Type B pancreatic cell (in vitro differentiated cells): ENCODE data around the gene RASSF4. TPM values are rescaled to one million over a fixed set of nuclear protein-coding genes. Genes with fewer than 3 reads are reported as not detected.
A peak's percentile ranks its signal among the peaks of the same experiment; 100 is the strongest.

Experiments
- DNase-seq: peaks from one replicate; pipeline ENCODE4 v3.0.0; 2021; ENCODE audit warnings: mixed read lengths; ENCODE audit not compliant: unreplicated experiment; ENCODE audit errors: extremely low spot score
- H3K27ac Mint-ChIP-seq: 2 replicates; pipeline ENCODE4 v1.8.0; 2021; ENCODE audit warnings: mild to moderate bottlenecking, mixed read lengths
- H3K27me3 Mint-ChIP-seq: 2 replicates; pipeline ENCODE4 v1.8.0; 2021; ENCODE audit warnings: mixed read lengths
- H3K36me3 Mint-ChIP-seq: 2 replicates; pipeline ENCODE4 v1.8.0; 2021; ENCODE audit warnings: mixed read lengths
- H3K4me1 Mint-ChIP-seq: one replicate; pipeline ENCODE4 v1.8.0; 2021; ENCODE audit warnings: mixed read lengths; ENCODE audit not compliant: unreplicated experiment
- H3K4me3 Mint-ChIP-seq: 2 replicates; pipeline ENCODE4 v1.8.0; 2021; ENCODE audit warnings: mild to moderate bottlenecking, mixed read lengths
- H3K9me3 Mint-ChIP-seq: 2 replicates; pipeline ENCODE4 v1.8.0; 2021; ENCODE audit warnings: mixed read lengths
- total RNA-seq: library from RNA; stranded (reverse); gene quantifications from 2 replicates; pipeline ENCODE4 v1.2.1, GENCODE V29; 2021; ENCODE audit warnings: low replicate concordance
- TF ChIP-seq, protein P1 (sequence below): fragments of 200-600 bp; sonication (generic); conservative IDR thresholded peaks from 2 replicates; pipeline ENCODE4 v1.5.0; 2021; ENCODE audit warnings: antibody characterized with exemption, mild to moderate bottlenecking

The RASSF4 gene
- total RNA-seq, 1 donor from 2014 or later, result 27.9 TPM

DNA sequence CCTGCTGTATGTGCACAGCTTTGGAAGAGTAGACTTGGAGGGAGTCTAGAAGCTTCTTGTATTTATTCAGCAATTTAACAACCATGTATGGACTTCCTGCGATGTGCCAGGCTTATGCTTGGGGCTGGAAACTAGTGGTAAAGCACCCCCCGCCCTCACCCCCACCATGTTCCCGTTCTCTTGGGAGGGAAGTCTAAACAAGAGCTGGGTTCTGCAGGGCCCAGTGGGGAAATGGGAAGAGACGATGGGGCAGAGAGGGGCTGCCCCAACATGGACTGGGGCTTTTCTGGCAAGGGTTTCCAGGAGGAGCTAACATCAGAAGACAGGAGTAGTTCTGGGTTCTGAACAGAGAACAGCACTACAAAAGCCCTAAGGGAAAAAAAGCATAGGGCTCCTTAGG, 8.0 kb downstream of the RASSF4 start:
- peaks cover 19% of the 10 kb centered on the region for H3K36me3 Mint-ChIP-seq
- no peak for DNase-seq
- H3K27me3 Mint-ChIP-seq, result no peaks in the 10 kb centered on the region
- H3K9me3 Mint-ChIP-seq, result no peaks in the 10 kb centered on the region
- H3K4me1 Mint-ChIP-seq, result peaks cover 46% of the 10 kb centered on the region
- H3K4me3 Mint-ChIP-seq, result no peak overlapping the region
- TF ChIP-seq, protein P1, sequence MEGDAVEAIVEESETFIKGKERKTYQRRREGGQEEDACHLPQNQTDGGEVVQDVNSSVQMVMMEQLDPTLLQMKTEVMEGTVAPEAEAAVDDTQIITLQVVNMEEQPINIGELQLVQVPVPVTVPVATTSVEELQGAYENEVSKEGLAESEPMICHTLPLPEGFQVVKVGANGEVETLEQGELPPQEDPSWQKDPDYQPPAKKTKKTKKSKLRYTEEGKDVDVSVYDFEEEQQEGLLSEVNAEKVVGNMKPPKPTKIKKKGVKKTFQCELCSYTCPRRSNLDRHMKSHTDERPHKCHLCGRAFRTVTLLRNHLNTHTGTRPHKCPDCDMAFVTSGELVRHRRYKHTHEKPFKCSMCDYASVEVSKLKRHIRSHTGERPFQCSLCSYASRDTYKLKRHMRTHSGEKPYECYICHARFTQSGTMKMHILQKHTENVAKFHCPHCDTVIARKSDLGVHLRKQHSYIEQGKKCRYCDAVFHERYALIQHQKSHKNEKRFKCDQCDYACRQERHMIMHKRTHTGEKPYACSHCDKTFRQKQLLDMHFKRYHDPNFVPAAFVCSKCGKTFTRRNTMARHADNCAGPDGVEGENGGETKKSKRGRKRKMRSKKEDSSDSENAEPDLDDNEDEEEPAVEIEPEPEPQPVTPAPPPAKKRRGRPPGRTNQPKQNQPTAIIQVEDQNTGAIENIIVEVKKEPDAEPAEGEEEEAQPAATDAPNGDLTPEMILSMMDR, result no peak
- H3K27ac Mint-ChIP-seq, result peak overlapping the region; percentile 18

DNA sequence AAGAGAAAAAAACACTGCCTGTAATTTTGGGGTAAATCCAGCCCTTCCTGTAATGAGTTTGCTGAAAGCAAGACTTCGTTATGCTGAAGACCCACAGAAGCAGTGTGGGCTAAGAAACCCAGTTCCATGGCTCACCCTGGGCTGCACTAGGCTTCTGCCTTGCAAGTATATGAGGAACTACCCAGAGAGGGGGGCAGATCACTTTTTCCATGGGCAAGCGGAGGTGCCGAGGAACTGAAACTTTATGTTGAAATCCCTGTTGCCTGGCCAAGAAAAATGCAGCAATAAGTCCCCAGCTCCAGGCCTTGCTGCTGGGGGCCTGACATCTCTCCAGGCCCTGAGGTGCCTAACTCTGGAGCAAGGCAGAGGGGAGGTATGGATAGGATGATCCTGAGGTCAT, 8.5 kb downstream of the RASSF4 start:
- no peaks in the 10 kb centered on the region for H3K9me3 Mint-ChIP-seq
- no peaks in the 10 kb centered on the region for H3K27me3 Mint-ChIP-seq
- H3K4me3 Mint-ChIP-seq, result no peak overlapping the region
- peak overlapping the region; percentile 18 for H3K27ac Mint-ChIP-seq
- peaks cover 19% of the 10 kb centered on the region for H3K36me3 Mint-ChIP-seq
- peaks cover 41% of the 10 kb centered on the region for H3K4me1 Mint-ChIP-seq
- TF ChIP-seq, protein P1, result no peak
- no peak for DNase-seq

DNA sequence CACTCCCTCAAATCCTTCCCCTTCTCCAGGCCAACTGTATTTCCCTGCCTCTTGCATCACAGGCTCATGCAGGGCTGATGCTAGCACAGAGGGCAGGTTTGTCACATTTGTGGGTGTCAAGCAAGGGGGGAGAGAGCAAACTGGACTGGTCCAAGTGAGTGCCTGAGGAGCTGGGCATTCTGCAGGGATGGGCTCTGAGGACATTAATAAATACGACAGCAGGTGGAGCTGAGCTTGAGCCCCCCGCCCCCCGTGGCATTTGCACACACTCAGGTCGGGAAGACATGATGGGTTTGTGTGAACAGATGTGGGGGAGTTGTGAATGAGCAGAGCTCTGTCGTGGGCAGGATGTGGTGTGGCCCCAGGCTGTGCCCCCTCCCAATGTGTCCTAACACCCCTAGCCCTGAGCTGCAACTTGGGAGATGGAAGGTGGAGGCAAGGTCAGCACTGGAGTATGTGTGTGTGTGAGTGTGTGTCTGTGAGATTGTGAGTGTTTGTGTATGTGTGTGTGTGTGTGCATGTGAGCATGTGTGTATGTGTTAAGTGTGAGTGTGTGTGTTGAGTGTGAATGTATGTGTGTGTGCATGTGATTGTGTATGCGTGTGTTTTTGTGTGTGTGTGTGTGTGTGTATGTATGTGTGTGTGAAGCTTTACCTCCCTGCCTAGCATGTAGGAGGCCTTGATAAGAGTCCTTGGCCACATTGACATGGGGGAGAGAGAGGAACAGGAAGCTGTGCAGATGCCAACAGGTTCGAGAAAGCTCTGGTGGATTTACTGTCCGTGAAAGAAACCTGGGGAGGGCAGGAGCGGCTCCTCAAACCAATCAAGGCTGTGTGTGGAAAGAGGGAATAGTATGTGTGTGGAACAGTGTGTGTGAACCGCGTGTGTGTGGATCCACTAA, 9.1 kb downstream of the RASSF4 start:
- DNase-seq, result no peak
- TF ChIP-seq, protein P1, result no peak
- H3K27ac Mint-ChIP-seq, result no peak overlapping the region
- peaks cover 19% of the 10 kb centered on the region for H3K36me3 Mint-ChIP-seq
- H3K9me3 Mint-ChIP-seq, result no peaks in the 10 kb centered on the region
- H3K4me1 Mint-ChIP-seq, result peaks cover 36% of the 10 kb centered on the region
- H3K27me3 Mint-ChIP-seq, result no peaks in the 10 kb centered on the region
- H3K4me3 Mint-ChIP-seq, result no peak overlapping the region

DNA sequence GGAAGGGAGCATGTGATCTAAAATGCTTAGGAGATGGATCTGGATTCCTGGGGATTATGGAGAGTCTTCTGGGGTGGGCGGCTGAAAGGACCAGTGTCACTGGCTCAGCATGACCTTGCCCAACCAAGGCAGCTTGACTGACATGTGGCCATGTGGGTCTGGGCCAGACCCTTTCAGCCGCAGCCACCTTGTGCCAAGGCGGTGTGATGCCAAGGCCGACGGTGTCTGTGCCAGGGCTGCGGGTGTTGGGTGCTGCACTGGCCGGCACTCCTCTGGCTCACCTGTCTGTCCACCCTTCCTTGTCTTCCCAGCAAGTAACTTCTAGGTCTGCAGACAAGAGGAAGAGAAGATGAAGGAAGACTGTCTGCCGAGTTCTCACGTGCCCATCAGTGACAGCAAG, 10.3 kb downstream of the RASSF4 start:
- peaks cover 19% of the 10 kb centered on the region for H3K36me3 Mint-ChIP-seq
- no peak overlapping the region for H3K27ac Mint-ChIP-seq
- H3K9me3 Mint-ChIP-seq, result no peaks in the 10 kb centered on the region
- no peak for DNase-seq
- peaks cover 24% of the 10 kb centered on the region for H3K4me1 Mint-ChIP-seq
- TF ChIP-seq, protein P1, result no peak
- H3K27me3 Mint-ChIP-seq, result no peaks in the 10 kb centered on the region
- H3K4me3 Mint-ChIP-seq, result no peak overlapping the region

DNA sequence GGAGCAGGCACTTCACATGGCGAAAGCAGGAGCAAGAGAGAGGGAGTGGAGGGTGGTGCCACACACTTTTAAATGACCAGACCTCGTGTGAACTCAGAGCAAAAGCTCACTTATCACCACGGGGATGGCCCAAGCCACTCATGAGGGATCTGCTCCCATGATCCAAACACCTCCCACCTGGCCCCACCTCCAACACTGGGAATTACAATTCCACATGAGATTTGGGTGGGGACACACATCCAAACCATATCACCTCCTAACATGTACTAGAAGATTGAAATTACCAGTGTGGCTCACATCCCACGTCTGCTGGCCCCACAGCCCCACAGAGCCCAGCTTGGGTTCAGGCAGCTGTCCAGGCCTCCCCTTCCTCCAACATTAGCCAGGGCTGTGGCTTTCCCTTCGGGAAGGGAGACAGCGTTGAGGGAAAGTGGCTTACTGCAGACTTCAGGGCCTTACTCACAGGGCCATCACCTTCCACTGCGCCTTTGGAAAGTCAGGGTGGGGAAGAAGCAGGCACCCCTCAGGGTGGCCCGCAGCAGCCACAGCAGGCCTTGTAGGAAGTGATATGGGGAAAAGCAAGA, 11.3 kb downstream of the RASSF4 start:
- Mint-ChIP-seq H3K4me3 (no peak overlapping the region), H3K27me3 (no peaks in the 10 kb centered on the region), H3K4me1 (peaks cover 16% of the 10 kb centered on the region), H3K27ac (no peak overlapping the region), H3K36me3 (peaks cover 19% of the 10 kb centered on the region), H3K9me3 (no peaks in the 10 kb centered on the region)
- DNase-seq, result no peak
- TF ChIP-seq, protein P1, result no peak
